AG10803 (cell line): Measurements from ENCODE around the gene RNF212B.
"Not testable (repeated sequence)": the region's sequence is repeated elsewhere in the genome, so short reads cannot be mapped to it uniquely, and the experiment has no call there.

ENCODE experiments used
- DNase-seq: peaks from one replicate; pipeline ENCODE4 v3.0.0; 2010; ENCODE audit warnings: low read depth
- H3K4me3 ChIP-seq: 2 replicates; pipeline ENCODE4 v1.5.1; 2011; ENCODE audit warnings: mild to moderate bottlenecking, low read length, control low read depth
- CTCF ChIP-seq: conservative IDR thresholded peaks from 2 replicates; pipeline ENCODE4 v1.5.1; 2011; ENCODE audit warnings: mild to moderate bottlenecking, low read length, control low read depth, inconsistent platforms

RNF212B gene

GRCh38 chr14:23269193-23269592 is 31.5 kb downstream of the RNF212B start:
- DNase-seq, result no peak
- TF ChIP-seq CTCF, result no peak
- H3K4me3 ChIP-seq, result no peak overlapping the region

- no peak overlapping the region for H3K4me3 ChIP-seq
- no peak for TF ChIP-seq CTCF
- DNase-seq, result no peak
Measured at GRCh38 chr14:23275412-23275811, 37.7 kb downstream of the RNF212B start.

- no peak for DNase-seq
- H3K4me3 ChIP-seq, result no peak overlapping the region
- no peak for TF ChIP-seq CTCF
Measured at GRCh38 chr14:23277189-23277588, 39.5 kb downstream of the RNF212B start.

GRCh38 chr14:23277928-23278327 is 40.2 kb downstream of the RNF212B start:
- not testable (repeated sequence) for H3K4me3 ChIP-seq, DNase-seq

- no peak for DNase-seq
- no peak for TF ChIP-seq CTCF
- no peak overlapping the region for H3K4me3 ChIP-seq
Measured at GRCh38 chr14:23281247-23281646, 43.5 kb downstream of the RNF212B start.

- TF ChIP-seq CTCF, result no peak
- H3K4me3 ChIP-seq, result peak overlapping the region; percentile 85
- DNase-seq, result no peak
Measured at GRCh38 chr14:23284654-23285529, 47.2 kb downstream of the RNF212B start.

GRCh38 chr14:23285530-23286019 is 47.8 kb downstream of the RNF212B start:
- TF ChIP-seq CTCF, result no peak
- no peak for DNase-seq

More at GRCh38 chr14:23285530-23286019, 47.8 kb downstream of the RNF212B start:
- H3K4me3 ChIP-seq, result peak overlapping the region; percentile 85
